ENCODE measurements around the gene NFATC2IP.

DNA sequence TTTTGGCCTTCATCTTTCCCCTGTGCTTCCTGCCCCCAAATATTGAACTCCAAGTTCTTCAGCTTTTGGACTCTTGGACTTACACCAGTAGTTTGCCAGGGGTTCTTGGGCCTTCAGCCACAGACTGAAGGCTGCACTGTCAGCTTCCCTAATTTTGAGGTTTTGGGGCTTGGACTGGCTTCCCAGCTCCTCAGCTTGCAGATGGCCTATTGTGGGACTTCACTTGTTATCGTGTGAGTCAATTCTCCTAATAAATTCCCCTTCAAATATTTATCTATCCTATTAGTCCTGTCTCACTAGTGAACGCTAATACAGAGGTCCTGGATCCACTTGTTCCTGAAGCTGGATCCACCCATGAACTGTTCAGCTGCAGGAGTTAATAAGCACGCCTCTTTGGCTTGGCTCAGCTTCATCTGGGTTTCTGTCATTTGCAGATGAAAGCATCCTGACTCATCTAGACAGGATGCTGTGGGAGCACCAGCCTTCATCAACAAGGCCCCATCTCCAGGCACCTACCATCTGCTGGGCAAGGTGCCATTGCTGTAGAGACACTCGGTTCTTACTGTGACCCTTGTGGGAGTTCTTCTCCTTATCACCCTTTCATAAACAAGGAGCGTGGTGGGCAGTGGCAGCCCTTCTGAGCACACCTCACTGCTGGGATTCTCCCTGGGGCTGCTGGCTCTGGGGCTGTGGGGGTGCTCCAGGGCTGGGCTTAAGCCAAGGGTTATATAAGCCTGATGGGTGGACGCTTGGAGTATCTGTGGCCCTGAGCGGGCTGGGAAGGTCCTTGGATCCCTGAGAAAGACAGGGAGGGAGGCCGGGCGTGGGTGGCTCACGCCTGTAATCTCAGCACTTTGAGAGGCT is 57.2 kb downstream of the NFATC2IP start:
- TF ChIP-seq EZH2 (IDR thresholded peaks at IDR 0.05; ENCODE audit: insufficient read depth, poor library complexity, severe bottlenecking): no peak
- no peak for TF ChIP-seq EZH2phosphoT487 (IDR thresholded peaks at IDR 0.05; ENCODE audit: insufficient read depth, low read depth)

Measured in GM23248 (cell line).